NCI-H2081 (cell line): ENCODE results near the gene KCNK16.
"Not testable (repeated sequence)": the region's sequence is repeated elsewhere in the genome, so short reads cannot be mapped to it uniquely, and the experiment has no call there.

Source experiments
- DNase-seq, 2 experiments: peaks; one replicate each; lab custom pipeline; 2025; lab: John Stamatoyannopoulos, UW

The KCNK16 gene

GRCh38 chr6:39309942-39310531 lies 12.5 kb downstream of the KCNK16 start:
- DNase-seq = peak; percentile 60 to 69

GRCh38 chr6:39307462-39307861 lies 15.0 kb downstream of the KCNK16 start:
- no peak for DNase-seq

GRCh38 chr6:39304951-39305350 lies 17.6 kb downstream of the KCNK16 start:
- no peak for DNase-seq

GRCh38 chr6:39303425-39304153 lies 18.9 kb downstream of the KCNK16 start:
- DNase-seq = no peak

- peak; percentile 78 to 83 for DNase-seq
Observed at GRCh38 chr6:39302669-39303424, 19.7 kb downstream of the KCNK16 start.

GRCh38 chr6:39302011-39302410 lies 20.5 kb downstream of the KCNK16 start:
- no peak for DNase-seq

- DNase-seq = no peak
Observed at GRCh38 chr6:39301606-39302005, 20.9 kb downstream of the KCNK16 start.

- DNase-seq = no peak
Observed at GRCh38 chr6:39300739-39301138, 21.8 kb downstream of the KCNK16 start.

GRCh38 chr6:39298061-39298460 lies 24.4 kb downstream of the KCNK16 start:
- DNase-seq = no peak

- no peak for DNase-seq
Observed at GRCh38 chr6:39296745-39297640, 25.5 kb downstream of the KCNK16 start.

- DNase-seq = no peak
Observed at GRCh38 chr6:39295611-39296011, 26.9 kb downstream of the KCNK16 start.

- DNase-seq = no peak
Observed at GRCh38 chr6:39294899-39295298, 27.6 kb downstream of the KCNK16 start.

- DNase-seq = no peak
Observed at GRCh38 chr6:39294133-39294532, 28.4 kb downstream of the KCNK16 start.

- DNase-seq = no peak
Observed at GRCh38 chr6:39292637-39293036, 29.9 kb downstream of the KCNK16 start.

- DNase-seq = no peak
Observed at GRCh38 chr6:39289490-39289889, 33.0 kb downstream of the KCNK16 start.

- no peak for DNase-seq
Observed at GRCh38 chr6:39287601-39288000, 34.9 kb downstream of the KCNK16 start.

GRCh38 chr6:39286596-39286995 lies 35.9 kb downstream of the KCNK16 start:
- not testable (repeated sequence) for DNase-seq

- no peak for DNase-seq
Observed at GRCh38 chr6:39282774-39283173, 39.7 kb downstream of the KCNK16 start.

- no peak for DNase-seq
Observed at GRCh38 chr6:39281312-39281980, 41.1 kb downstream of the KCNK16 start.

GRCh38 chr6:39280247-39280731 lies 42.2 kb downstream of the KCNK16 start:
- no peak for DNase-seq

GRCh38 chr6:39279539-39279938 lies 43.0 kb downstream of the KCNK16 start:
- no peak for DNase-seq
